HL-60 (cell line): ENCODE data around the gene KISS1.

ENCODE experiments used
- DNase-seq, 2 experiments: peaks; one replicate each; pipeline ENCODE4 v3.0.0-alpha.2; 2010 to 2020; ENCODE audit warnings: low read depth in 1 of 2, low spot score in 1 of 2
- H3K27ac ChIP-seq: fragments of 250-450 bp; sonication (Bioruptor Pico); replicated peaks from 2 replicates; pipeline ENCODE4 v1.5.1; 2020; ENCODE audit warnings: mild to moderate bottlenecking, moderate library complexity
- H3K27me3 ChIP-seq: fragments of 250-450 bp; sonication (Bioruptor Pico); 2 replicates; pipeline ENCODE4 v1.5.1; 2021; ENCODE audit warnings: mild to moderate bottlenecking, moderate library complexity; ENCODE audit not compliant: insufficient read depth, poor library complexity, severe bottlenecking
- H3K4me3 ChIP-seq: replicated peaks from 2 replicates; pipeline ENCODE4 v1.5.1; 2011; ENCODE audit warnings: mild to moderate bottlenecking, control low read depth, low read length; ENCODE audit not compliant: insufficient read depth
- CTCF ChIP-seq: IDR thresholded peaks from one replicate; pipeline ENCODE4 v1.5.1; 2011; ENCODE audit warnings: low read length, control low read depth, inconsistent platforms; ENCODE audit not compliant: insufficient read depth
- GABPA ChIP-seq: IDR thresholded peaks from 2 replicates; pipeline ENCODE4 v1.6.1; 2012; ENCODE audit warnings: low read depth
- POLR2AphosphoS5 ChIP-seq: IDR thresholded peaks from 2 replicates; pipeline ENCODE4 v1.6.1; 2012; ENCODE audit warnings: low read depth
- REST ChIP-seq: IDR thresholded peaks from 2 replicates; pipeline ENCODE4 v1.6.1; 2012; ENCODE audit warnings: low read depth; ENCODE audit not compliant: insufficient replicate concordance
- SPI1 ChIP-seq: IDR thresholded peaks from 2 replicates; pipeline ENCODE4 v1.6.1; 2012; ENCODE audit warnings: low read depth, mild to moderate bottlenecking, borderline replicate concordance

KISS1 gene

GRCh38 chr1:204162494-204163074 is 33.7 kb downstream of the KISS1 start:
- Histone ChIP-seq H3K27me3 (no peaks in the 10 kb centered on the region), H3K4me3 (no peak overlapping the region), H3K27ac (no peak overlapping the region)
- peak; percentile 41 to 67 for DNase-seq
- TF ChIP-seq CTCF (peak; percentile 95), SPI1 (no peak)

DNA sequence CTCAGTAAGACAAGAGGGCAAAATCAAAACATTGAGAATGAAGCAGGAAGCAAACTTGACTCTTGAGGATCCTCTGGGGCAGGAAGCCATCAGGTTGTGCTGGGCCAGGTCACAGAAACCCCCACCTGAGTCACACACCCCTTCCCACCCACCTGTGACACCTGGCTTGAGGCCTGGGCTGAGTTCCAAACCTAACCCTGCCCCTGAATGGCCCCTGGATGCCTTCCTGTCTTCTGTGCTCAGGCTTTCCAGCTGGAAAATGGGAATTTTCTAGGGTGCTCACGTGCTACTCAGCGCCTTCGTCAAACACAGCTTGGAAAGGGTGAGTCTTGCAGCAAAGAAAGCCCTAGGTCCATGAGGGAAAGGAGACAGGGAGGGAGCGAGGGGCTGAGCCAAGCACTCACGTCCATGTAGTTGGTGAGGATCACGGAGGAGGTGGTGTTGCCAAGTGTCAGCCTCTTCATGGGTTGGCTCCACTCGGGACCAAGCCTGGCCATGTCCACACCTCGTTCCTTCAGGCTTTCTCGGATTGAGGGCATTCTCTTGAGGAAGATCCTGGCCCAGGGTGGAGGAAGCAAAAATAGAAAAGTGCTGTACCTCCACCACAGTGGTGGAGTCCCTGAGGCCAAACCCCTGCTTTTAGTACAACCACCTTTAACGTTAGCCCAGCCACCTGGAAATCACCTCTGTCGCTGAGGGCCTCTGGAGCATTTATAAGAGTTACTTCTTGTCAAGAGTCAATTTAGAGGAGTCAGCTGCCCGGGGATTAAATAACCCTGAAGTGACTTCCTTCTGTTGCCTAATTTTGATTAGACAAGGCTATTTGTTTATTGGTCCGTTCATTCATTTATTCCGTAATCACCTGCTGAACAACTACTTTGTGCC is 34.4 kb downstream of the KISS1 start:
- Histone ChIP-seq H3K27me3 (no peaks in the 10 kb centered on the region), H3K4me3 (no peak overlapping the region), H3K27ac (no peak overlapping the region)
- TF ChIP-seq POLR2AphosphoS5 (no peak), GABPA (no peak), REST (no peak), CTCF (no peak), SPI1 (no peak)
- no peak for DNase-seq

DNA sequence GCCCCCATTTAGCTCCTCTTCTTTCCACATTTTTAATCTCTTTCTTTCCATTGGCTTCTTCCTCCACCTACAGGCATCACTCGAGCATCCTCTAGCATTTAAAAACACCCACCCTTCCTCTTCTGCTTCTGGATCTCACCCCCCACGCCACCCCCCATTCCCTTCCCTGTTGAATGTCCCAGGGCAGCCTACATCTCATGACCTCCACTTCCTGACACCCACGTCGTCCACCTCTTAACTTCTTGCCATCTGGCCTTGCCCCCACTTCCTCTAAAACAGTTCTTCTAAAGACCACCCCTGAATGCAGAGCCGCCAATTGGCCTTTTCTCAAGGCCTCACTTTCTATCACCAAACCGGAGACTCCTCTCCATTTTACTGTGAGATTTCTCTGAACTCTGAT is 38.3 kb downstream of the KISS1 start:
- no peak for TF ChIP-seq CTCF
- TF ChIP-seq REST, result no peak
- TF ChIP-seq SPI1, result no peak
- TF ChIP-seq GABPA, result no peak
- no peak for TF ChIP-seq POLR2AphosphoS5
- H3K4me3 ChIP-seq, result no peak overlapping the region
- peaks cover 6% of the 10 kb centered on the region for H3K27me3 ChIP-seq
- no peak overlapping the region for H3K27ac ChIP-seq
- DNase-seq, result no peak

- Histone ChIP-seq H3K27me3 (peaks cover 21% of the 10 kb centered on the region), H3K4me3 (no peak overlapping the region), H3K27ac (no peak overlapping the region)
- no peak for DNase-seq
- TF ChIP-seq POLR2AphosphoS5, result no peak
- no peak for TF ChIP-seq GABPA
- no peak for TF ChIP-seq CTCF
- no peak for TF ChIP-seq SPI1
- no peak for TF ChIP-seq REST
Observed at GRCh38 chr1:204155881-204156280, 40.4 kb downstream of the KISS1 start.
